NK-92 (cell line): ENCODE data around the gene RPL10.

Experiments
- DNase-seq: peaks from one replicate; lab custom pipeline; 2025; ENCODE audit not compliant: unreplicated experiment; lab: John Stamatoyannopoulos, UW

RPL10 gene

GRCh38 chrX:154362085-154362742 is 36.0 kb upstream of the RPL10 start:
- DNase-seq, result no peak

- no peak for DNase-seq
Measured at GRCh38 chrX:154363706-154364439, 34.3 kb upstream of the RPL10 start.

- no peak for DNase-seq
Measured at GRCh38 chrX:154365052-154365600, 33.1 kb upstream of the RPL10 start.

GRCh38 chrX:154365997-154366665 is 32.0 kb upstream of the RPL10 start:
- DNase-seq, result no peak

- no peak for DNase-seq
Measured at GRCh38 chrX:154366666-154367055, 31.5 kb upstream of the RPL10 start.

GRCh38 chrX:154367474-154368308 is 30.5 kb upstream of the RPL10 start:
- no peak for DNase-seq

GRCh38 chrX:154368630-154369448 is 29.3 kb upstream of the RPL10 start:
- no peak for DNase-seq

- DNase-seq, result no peak
Measured at GRCh38 chrX:154369449-154370299, 28.5 kb upstream of the RPL10 start.

GRCh38 chrX:154370300-154371016 is 27.7 kb upstream of the RPL10 start:
- DNase-seq, result no peak

GRCh38 chrX:154371017-154371788 is 27.0 kb upstream of the RPL10 start:
- peak; percentile 33 for DNase-seq

- DNase-seq, result no peak
Measured at GRCh38 chrX:154371789-154372300, 26.3 kb upstream of the RPL10 start.

- DNase-seq, result no peak
Measured at GRCh38 chrX:154372612-154373022, 25.6 kb upstream of the RPL10 start.

- no peak for DNase-seq
Measured at GRCh38 chrX:154373340-154374306, 24.6 kb upstream of the RPL10 start.

GRCh38 chrX:154374313-154375155 is 23.6 kb upstream of the RPL10 start, which contains the start of gene FLNA:
FLNA (minus strand) TSS chrX:154374634; CDS start chrX:154371245, 3,389 bp downstream.
- DNase-seq, result no peak

GRCh38 chrX:154375156-154375504 is 23.0 kb upstream of the RPL10 start:
- DNase-seq, result no peak
